Suprapubic skin (tissue), 4 donors: Measurements from ENCODE around the gene HIBCH. TPM values are rescaled to one million over a fixed set of nuclear protein-coding genes. Genes with fewer than 3 reads are reported as not detected.
A peak's percentile ranks its signal among the peaks of the same experiment; 100 is the strongest.

Experiments used
- DNase-seq, 2 donors: peaks; one replicate each; pipeline ENCODE4 v3.0.0-alpha.2; 2019; ENCODE audit warnings: low spot score in 2 of 2
- H3K27ac ChIP-seq: fragments of 200-600 bp; sonication (generic); one replicate; pipeline ENCODE4 v1.5.1; 2019
- H3K27me3 ChIP-seq: fragments of 200-600 bp; sonication (generic); one replicate; pipeline ENCODE4 v1.5.1; 2019
- H3K36me3 ChIP-seq: fragments of 200-600 bp; sonication (generic); one replicate; pipeline ENCODE4 v1.5.1; 2019
- H3K4me1 ChIP-seq: fragments of 200-600 bp; sonication (generic); one replicate; pipeline ENCODE4 v1.5.1; 2019
- H3K4me3 ChIP-seq: fragments of 200-600 bp; sonication (generic); one replicate; pipeline ENCODE4 v1.5.1; 2019; ENCODE audit warnings: mild to moderate bottlenecking
- H3K9me3 ChIP-seq: fragments of 200-600 bp; sonication (generic); one replicate; pipeline ENCODE4 v1.5.1; 2019
- CTCF ChIP-seq, 2 donors: fragments of 200-600 bp in 1 of 2; fragments of 450-650 bp in 1 of 2; sonication (generic) in 1 of 2; IDR thresholded peaks; one replicate each; pipeline ENCODE4 v1.5.1; 2016 to 2019; ENCODE audit warnings: antibody characterized with exemption in 2 of 2, mild to moderate bottlenecking in 1 of 2, moderate library complexity in 1 of 2
- EP300 ChIP-seq: sonication (generic); formaldehyde crosslinking; IDR thresholded peaks from one replicate; pipeline ENCODE4 v1.6.1; 2017; ENCODE audit warnings: antibody characterized with exemption
- POLR2A ChIP-seq, 2 donors: fragments of 450-650 bp; IDR thresholded peaks; one replicate each; pipeline ENCODE4 v1.6.1; 2017; ENCODE audit warnings: antibody characterized with exemption in 2 of 2, mild to moderate bottlenecking in 2 of 2, moderate library complexity in 2 of 2
- POLR2AphosphoS5 ChIP-seq, 3 donors: sonication (generic); formaldehyde crosslinking; IDR thresholded peaks; one replicate each; pipeline ENCODE4 v1.6.1; 2017; ENCODE audit warnings: antibody characterized with exemption in 3 of 3
- WGBS: methylation state at CpG from one replicate; pipeline ENCODE4 v1.1.5; 2018; 5-methylcytosine and 5-hydroxymethylcytosine counted together
- total RNA-seq, 4 donors: library from RNA; depleted of rRNA; stranded (reverse); fragments of >200 nt; gene quantifications; one replicate each; pipeline ENCODE4 v1.1.0, GENCODE V29; 2016

The HIBCH gene
- total RNA-seq, 4 donors from 2014 or later, result 22.9 to 30.4 (median 24.9) TPM

GRCh38 chr2:190355968-190356644, 36.5 kb upstream of the HIBCH start:
- H3K9me3 ChIP-seq, result no peaks in the 10 kb centered on the region
- H3K4me3 ChIP-seq, result no peak overlapping the region
- DNase-seq, result no peak
- no peaks in the 10 kb centered on the region for H3K36me3 ChIP-seq
- 55% methylated on average over 6 of the region's 6 CpGs for WGBS
- no peak for TF ChIP-seq CTCF (IDR thresholded peaks at IDR 0.05)
- no peak for TF ChIP-seq EP300
- no peak for TF ChIP-seq POLR2AphosphoS5 (IDR thresholded peaks at IDR 0.05)
- TF ChIP-seq POLR2A (IDR thresholded peaks at IDR 0.05), result no peak
- H3K27me3 ChIP-seq, result no peaks in the 10 kb centered on the region
- H3K4me1 ChIP-seq, result peaks cover 82% of the 10 kb centered on the region
- H3K27ac ChIP-seq, result peak overlapping the region; percentile 30

DNA sequence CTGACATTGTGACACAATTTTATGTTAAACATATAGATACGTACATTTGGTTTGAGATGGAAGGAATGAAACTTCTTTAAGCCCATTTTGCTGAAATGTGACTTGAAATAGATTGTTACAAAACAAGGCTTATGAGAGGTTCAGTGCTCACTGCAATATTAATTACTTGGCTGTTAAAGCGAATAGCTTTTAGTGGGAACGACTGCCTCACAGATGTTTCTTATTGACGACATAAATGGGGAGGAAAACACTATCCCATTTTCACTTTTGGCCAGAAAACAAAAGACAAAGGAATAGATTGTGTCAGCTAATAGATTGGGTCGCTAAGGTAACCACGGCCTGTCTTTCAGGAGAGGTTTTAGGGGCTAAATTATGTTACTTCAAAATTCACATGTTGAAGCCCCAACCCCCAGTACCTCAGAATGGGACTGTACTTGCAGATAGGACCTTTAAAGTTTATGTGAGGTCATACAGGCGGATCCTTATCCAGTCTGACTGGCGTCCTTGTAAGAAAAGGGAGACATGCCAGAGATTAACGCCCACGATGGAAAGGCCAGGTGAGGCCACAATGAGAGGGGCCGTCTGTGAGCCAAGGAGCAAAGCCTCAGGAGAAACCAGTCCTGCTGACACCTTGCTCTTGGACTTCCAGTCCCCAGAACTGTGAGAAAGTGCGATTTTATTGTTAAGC, 34.5 kb upstream of the HIBCH start:
- H3K4me1 ChIP-seq, result peaks cover 68% of the 10 kb centered on the region
- H3K27ac ChIP-seq, result peak overlapping the region; percentile 74
- no peak overlapping the region for H3K4me3 ChIP-seq
- H3K27me3 ChIP-seq, result no peaks in the 10 kb centered on the region
- no peak for DNase-seq
- WGBS, result 43% methylated on average over 12 of the region's 12 CpGs
- no peaks in the 10 kb centered on the region for H3K36me3 ChIP-seq
- TF ChIP-seq CTCF (IDR thresholded peaks at IDR 0.05) (no peak), POLR2A (IDR thresholded peaks at IDR 0.05) (no peak), POLR2AphosphoS5 (IDR thresholded peaks at IDR 0.05) (no peak), EP300 (no peak)
- H3K9me3 ChIP-seq, result no peaks in the 10 kb centered on the region

DNA sequence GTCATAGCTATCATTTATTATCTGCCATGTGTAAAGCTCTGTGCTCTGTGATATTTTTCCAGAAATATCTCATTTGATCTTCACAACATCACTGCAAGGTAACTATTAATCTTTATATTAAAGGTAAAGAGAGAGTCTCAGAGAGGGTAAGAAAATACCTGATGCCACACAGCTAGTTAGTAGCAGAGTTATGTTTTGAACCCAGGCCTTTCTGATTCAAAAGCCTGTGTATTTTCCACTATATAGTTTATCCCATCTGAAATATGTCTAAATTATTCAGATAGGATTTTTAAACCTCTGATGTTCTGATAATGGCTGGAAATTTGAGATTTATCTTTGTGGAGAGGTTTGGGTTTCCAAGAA, 33.9 kb upstream of the HIBCH start:
- H3K4me1 ChIP-seq, result peaks cover 63% of the 10 kb centered on the region

DNA sequence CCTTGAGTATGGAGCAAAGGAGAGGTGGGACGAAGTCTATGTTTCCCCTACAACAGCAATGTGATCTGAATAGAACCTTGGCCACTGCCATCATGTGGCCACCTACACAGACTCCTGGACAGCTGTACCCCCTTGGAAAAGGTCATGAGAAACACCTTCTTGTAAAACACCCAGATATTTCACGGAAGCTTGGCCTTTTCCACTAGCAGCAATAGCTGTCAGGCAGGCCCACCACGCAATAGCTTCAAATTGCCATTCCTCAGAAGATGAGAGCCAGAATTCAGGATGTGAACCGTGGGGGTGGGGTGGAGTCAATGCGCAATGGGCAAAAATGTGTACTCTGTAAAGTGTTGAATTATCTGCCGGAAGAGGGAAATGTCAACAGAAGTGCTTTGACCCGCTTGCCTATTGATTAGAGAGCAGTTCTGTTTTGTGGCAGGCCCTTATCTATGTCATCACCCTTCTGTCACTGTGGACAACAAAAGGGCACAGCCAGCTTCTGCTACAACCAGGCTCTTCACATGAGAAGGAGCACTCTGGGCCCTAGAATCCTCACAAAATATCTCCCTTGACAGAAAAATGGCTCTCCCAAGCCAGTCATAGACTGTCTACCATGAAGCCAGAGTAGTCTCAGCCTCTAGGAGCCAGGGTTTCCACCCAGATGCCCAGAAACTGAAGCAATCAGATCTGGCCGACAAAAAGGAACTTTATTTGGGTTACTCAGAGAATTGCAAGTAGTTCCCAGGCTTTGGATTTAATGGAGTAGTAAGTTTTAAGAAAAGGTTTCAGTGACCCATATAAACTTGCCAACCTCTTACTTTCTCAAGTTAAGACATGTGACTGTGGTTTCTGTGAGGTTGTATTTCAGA, 33.3 kb upstream of the HIBCH start:
- no peak for DNase-seq
- Histone ChIP-seq H3K4me3 (no peak overlapping the region), H3K36me3 (no peaks in the 10 kb centered on the region), H3K27me3 (no peaks in the 10 kb centered on the region), H3K9me3 (no peaks in the 10 kb centered on the region), H3K27ac (peak overlapping the region; percentile 74), H3K4me1 (peaks cover 57% of the 10 kb centered on the region)
- TF ChIP-seq EP300, result no peak
- no peak for TF ChIP-seq POLR2AphosphoS5 (IDR thresholded peaks at IDR 0.05)
- TF ChIP-seq POLR2A (IDR thresholded peaks at IDR 0.05), result no peak
- no peak for TF ChIP-seq CTCF (IDR thresholded peaks at IDR 0.05)
- 78% methylated on average over 8 of the region's 8 CpGs for WGBS

More for the DNA sequence above, 33.9 kb upstream of the HIBCH start:
- TF ChIP-seq EP300 (no peak), POLR2AphosphoS5 (IDR thresholded peaks at IDR 0.05) (no peak), CTCF (IDR thresholded peaks at IDR 0.05) (no peak), POLR2A (IDR thresholded peaks at IDR 0.05) (no peak)
- no peaks in the 10 kb centered on the region for H3K9me3 ChIP-seq
- no peak for DNase-seq
- H3K4me3 ChIP-seq, result no peak overlapping the region
- H3K27me3 ChIP-seq, result no peaks in the 10 kb centered on the region
- peak overlapping the region; percentile 74 for H3K27ac ChIP-seq
- no peaks in the 10 kb centered on the region for H3K36me3 ChIP-seq

- TF ChIP-seq POLR2AphosphoS5 (IDR thresholded peaks at IDR 0.05) (no peak), EP300 (no peak)
- no peaks in the 10 kb centered on the region for H3K27me3 ChIP-seq
- no peaks in the 10 kb centered on the region for H3K9me3 ChIP-seq
- DNase-seq, result no peak
- H3K4me1 ChIP-seq, result peaks cover 51% of the 10 kb centered on the region
- 47% methylated on average over 3 of the region's 3 CpGs for WGBS
- H3K27ac ChIP-seq, result peak overlapping the region; percentile 74
- H3K4me3 ChIP-seq, result no peak overlapping the region
- H3K36me3 ChIP-seq, result no peaks in the 10 kb centered on the region
Measured at GRCh38 chr2:190351955-190352354, 32.3 kb upstream of the HIBCH start.
